DMS53 (cell line): ENCODE data around the gene PIBF1.

Source experiments
- DNase-seq: peaks from one replicate; lab custom pipeline; 2025; lab: John Stamatoyannopoulos, UW

Gene PIBF1

GRCh38 chr13:73060251-73061160 lies 278.6 kb downstream of the PIBF1 start:
- peak; percentile 19 for DNase-seq

- no peak for DNase-seq
Measured at GRCh38 chr13:73061473-73061872, 279.5 kb downstream of the PIBF1 start.

GRCh38 chr13:73061876-73062275 lies 279.9 kb downstream of the PIBF1 start:
- DNase-seq = no peak

- DNase-seq = no peak
Measured at GRCh38 chr13:73062468-73062867, 280.5 kb downstream of the PIBF1 start.

GRCh38 chr13:73063166-73063565 lies 281.2 kb downstream of the PIBF1 start:
- no peak for DNase-seq

GRCh38 chr13:73065036-73065435 lies 283.1 kb downstream of the PIBF1 start:
- peak; percentile 22 for DNase-seq

GRCh38 chr13:73065665-73066340 lies 283.9 kb downstream of the PIBF1 start:
- peak; percentile 67 for DNase-seq
